Gastroesophageal sphincter (tissue), 4 donors: ENCODE measurements around the gene LMO7. TPM values are rescaled to one million over a fixed set of nuclear protein-coding genes. Genes with fewer than 3 reads are reported as not detected.

Source experiments
- ATAC-seq: fragments of 150-250 bp; one replicate; pipeline ENCODE4 v1.9.1; 2016; ENCODE audit warnings: mild to moderate bottlenecking, moderate library complexity
- H3K27ac ChIP-seq, 4 donors: fragments of 200-600 bp; sonication (generic) in 3 of 4; 1 replicate in 3 of 4; 2 replicates in 1 of 4; pipeline ENCODE4 v1.5.1; 2016 to 2019
- H3K27me3 ChIP-seq: fragments of 200-600 bp; sonication (generic); one replicate; pipeline ENCODE4 v1.5.1; 2019
- H3K36me3 ChIP-seq, 2 donors: fragments of 200-600 bp; sonication (generic); one replicate each; pipeline ENCODE4 v1.5.1; 2019; ENCODE audit warnings: control low read depth in 1 of 2
- H3K4me1 ChIP-seq, 3 donors: fragments of 200-600 bp; sonication (generic); 1 replicate in 2 of 3; 2 replicates in 1 of 3; pipeline ENCODE4 v1.5.1; 2016 to 2019; ENCODE audit warnings: control low read depth in 2 of 3
- H3K4me3 ChIP-seq, 2 donors: fragments of 200-600 bp; sonication (generic); one replicate each; pipeline ENCODE4 v1.5.1; 2019; ENCODE audit warnings: mild to moderate bottlenecking in 1 of 2, moderate library complexity in 1 of 2
- H3K9me3 ChIP-seq, 3 donors: fragments of 200-600 bp; sonication (generic); one replicate each; pipeline ENCODE4 v1.5.1; 2017 to 2019; ENCODE audit warnings: control low read depth in 2 of 3
- CTCF ChIP-seq, 4 experiments: fragments of 200-600 bp in 2 of 4; fragments of 450-650 bp in 2 of 4; sonication (generic) in 1 of 4; IDR thresholded peaks; one replicate each; pipeline ENCODE4 v1.5.1; 2017 to 2019; ENCODE audit warnings: antibody characterized with exemption in 4 of 4, mild to moderate bottlenecking in 2 of 4, moderate library complexity in 2 of 4
- EP300 ChIP-seq: sonication (generic); formaldehyde crosslinking; IDR thresholded peaks from one replicate; pipeline ENCODE4 v1.6.1; 2017; ENCODE audit warnings: antibody characterized with exemption, mild to moderate bottlenecking
- POLR2A ChIP-seq, 2 donors: fragments of 450-650 bp; IDR thresholded peaks; one replicate each; pipeline ENCODE4 v1.6.1; 2017; ENCODE audit warnings: antibody characterized with exemption in 2 of 2, mild to moderate bottlenecking in 2 of 2, moderate library complexity in 1 of 2
- POLR2AphosphoS5 ChIP-seq: sonication (generic); formaldehyde crosslinking; IDR thresholded peaks from one replicate; pipeline ENCODE4 v1.6.1; 2017; ENCODE audit warnings: antibody characterized with exemption
- WGBS, 2 donors: methylation state at CpG; one replicate each; pipeline ENCODE4 v1.1.5; 2018; ENCODE audit warnings: low coverage in 1 of 2; 5-methylcytosine and 5-hydroxymethylcytosine counted together
- total RNA-seq, 4 donors: library from RNA; depleted of rRNA; stranded (reverse); fragments of >200 nt; gene quantifications; one replicate each; pipeline ENCODE4 v1.1.0, GENCODE V29; 2016

Gene LMO7
- total RNA-seq, 4 donors from 2014 or later: 15.1 to 45.0 (median 26.8) TPM

- Histone ChIP-seq H3K4me3 (no peak overlapping the region), H3K27ac (no peak overlapping the region), H3K27me3 (no peaks in the 10 kb centered on the region), H3K9me3 (no peaks in the 10 kb centered on the region), H3K36me3 (peaks cover 0 to 10% of the 10 kb centered on the region in 2 donors), H3K4me1 (peaks cover 0 to 10% (median 0%) of the 10 kb centered on the region in 3 donors)
- TF ChIP-seq CTCF (IDR thresholded peaks at IDR 0.05) (no peak), POLR2AphosphoS5 (no peak), EP300 (no peak), POLR2A (IDR thresholded peaks at IDR 0.05) (no peak)
- no peak for ATAC-seq
- 63% methylated on average over 3 of the region's 3 CpGs; no CpG with 5 or more reads in 1 of the 2 donors for WGBS, 2 donors
These were observed 177.2 kb downstream of the LMO7 start for GRCh38 chr13:75813323-75813722.

- no peaks in the 10 kb centered on the region for H3K4me1 ChIP-seq
- no peaks in the 10 kb centered on the region for H3K27me3 ChIP-seq
- no peak for ATAC-seq
- TF ChIP-seq CTCF (IDR thresholded peaks at IDR 0.05) (no peak), EP300 (no peak), POLR2A (IDR thresholded peaks at IDR 0.05) (no peak), POLR2AphosphoS5 (no peak)
- no peak overlapping the region for H3K27ac ChIP-seq
- 92 to 93% methylated on average over 6 to 7 of the region's 9 CpGs for WGBS, 2 donors
- peaks cover 0 to 39% of the 10 kb centered on the region in 2 donors for H3K36me3 ChIP-seq
- no peak overlapping the region for H3K4me3 ChIP-seq
- H3K9me3 ChIP-seq: no peaks in the 10 kb centered on the region
These were observed 182.2 kb downstream of the LMO7 start for GRCh38 chr13:75818179-75818967.

DNA sequence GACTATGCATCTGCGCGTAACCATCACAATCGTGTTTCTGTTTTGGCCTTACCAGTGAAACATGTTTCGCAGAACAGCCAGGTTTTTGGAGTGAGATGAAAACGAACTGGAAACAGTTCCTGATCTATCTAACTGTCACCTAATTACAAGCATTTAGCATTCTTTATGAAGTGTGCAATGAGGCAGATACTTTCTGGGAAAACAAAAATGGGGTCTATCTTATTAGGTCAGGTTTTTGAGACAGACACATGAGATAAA lies 182.8 kb downstream of the LMO7 start:
- no peak overlapping the region for H3K27ac ChIP-seq
- H3K27me3 ChIP-seq: no peaks in the 10 kb centered on the region
- no peak for ATAC-seq
- no peaks in the 10 kb centered on the region for H3K9me3 ChIP-seq
- 33 to 96% methylated on average over 1 to 5 of the region's 5 CpGs for WGBS, 2 donors
- no peak for TF ChIP-seq POLR2A (IDR thresholded peaks at IDR 0.05)
- no peak for TF ChIP-seq CTCF (IDR thresholded peaks at IDR 0.05)
- no peak for TF ChIP-seq EP300
- no peak for TF ChIP-seq POLR2AphosphoS5
- no peaks in the 10 kb centered on the region for H3K4me1 ChIP-seq
- peaks cover 0 to 44% of the 10 kb centered on the region in 2 donors for H3K36me3 ChIP-seq
- no peak overlapping the region for H3K4me3 ChIP-seq

DNA sequence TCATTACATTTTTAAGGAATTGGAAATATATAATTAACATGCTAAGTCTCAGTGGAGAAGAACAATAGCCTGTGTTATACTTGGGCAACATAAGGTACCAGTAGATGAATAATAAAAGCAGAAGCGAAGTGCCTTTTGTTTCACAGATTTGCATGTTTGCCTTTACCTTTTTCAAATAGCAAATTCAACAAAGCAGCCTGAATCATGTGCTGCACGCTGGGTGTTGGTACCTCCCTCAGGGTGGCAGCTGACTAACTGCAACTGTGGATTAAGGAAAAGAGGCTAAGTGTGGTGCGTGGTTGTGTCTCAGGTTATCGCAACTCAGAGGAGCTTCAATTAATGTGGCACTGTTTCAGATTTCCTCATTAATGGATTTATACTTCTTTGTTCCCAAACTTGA lies 189.0 kb downstream of the LMO7 start:
- Histone ChIP-seq H3K27me3 (no peaks in the 10 kb centered on the region), H3K9me3 (no peaks in the 10 kb centered on the region), H3K4me1 (no peaks in the 10 kb centered on the region), H3K27ac (no peak overlapping the region), H3K36me3 (peaks cover 0 to 39% of the 10 kb centered on the region in 2 donors), H3K4me3 (no peak overlapping the region)
- ATAC-seq: no peak
- WGBS, 2 donors: 88 to 92% methylated on average over 3 to 4 of the region's 4 CpGs
- TF ChIP-seq CTCF (IDR thresholded peaks at IDR 0.05) (no peak), EP300 (no peak), POLR2AphosphoS5 (no peak), POLR2A (IDR thresholded peaks at IDR 0.05) (no peak)

- Histone ChIP-seq H3K27ac (no peak overlapping the region), H3K9me3 (no peaks in the 10 kb centered on the region), H3K36me3 (peaks cover 0 to 43% of the 10 kb centered on the region in 2 donors), H3K4me3 (no peak overlapping the region), H3K27me3 (no peaks in the 10 kb centered on the region), H3K4me1 (no peaks in the 10 kb centered on the region)
- WGBS, 2 donors: 100% methylated on average over 2 of the region's 2 CpGs
- TF ChIP-seq EP300: no peak
- TF ChIP-seq CTCF (IDR thresholded peaks at IDR 0.05): no peak
- no peak for TF ChIP-seq POLR2A (IDR thresholded peaks at IDR 0.05)
- TF ChIP-seq POLR2AphosphoS5: no peak
- ATAC-seq: no peak
These were observed 189.5 kb downstream of the LMO7 start for GRCh38 chr13:75825594-75825993.
